ENCODE results near the gene TM7SF2.

The TM7SF2 gene

GRCh38 chr11:65156256-65156655 lies 44.6 kb downstream of the TM7SF2 start:
- H3K36me3 ChIP-seq (ENCODE audit: control insufficient read depth, insufficient read depth, low read length) = no peaks in the 10 kb centered on the region
- H3K4me1 ChIP-seq (ENCODE audit: control insufficient read depth, insufficient read depth, low read length, poor library complexity, severe bottlenecking) = no peaks in the 10 kb centered on the region
- H3K9me3 ChIP-seq (ENCODE audit: control insufficient read depth, low read length) = no peaks in the 10 kb centered on the region

GRCh38 chr11:65156926-65157325 lies 45.3 kb downstream of the TM7SF2 start:
- Histone ChIP-seq H3K36me3 (ENCODE audit: control insufficient read depth, insufficient read depth, low read length) (no peaks in the 10 kb centered on the region), H3K27ac (ENCODE audit: insufficient read depth, low read length, poor library complexity, severe bottlenecking) (no peak overlapping the region), H3K4me1 (ENCODE audit: control insufficient read depth, insufficient read depth, low read length, poor library complexity, severe bottlenecking) (no peaks in the 10 kb centered on the region), H3K27me3 (replicated peaks; ENCODE audit: control insufficient read depth, insufficient read depth, low read length, poor library complexity, severe bottlenecking) (no peaks in the 10 kb centered on the region), H3K4me3 (ENCODE audit: insufficient read depth, low read depth, low read length, poor library complexity, severe bottlenecking) (no peak overlapping the region), H3K9me3 (ENCODE audit: control insufficient read depth, low read length) (no peaks in the 10 kb centered on the region)
- no peak for DNase-seq

More at GRCh38 chr11:65156256-65156655, 44.6 kb downstream of the TM7SF2 start:
- Histone ChIP-seq H3K27me3 (replicated peaks; ENCODE audit: control insufficient read depth, insufficient read depth, low read length, poor library complexity, severe bottlenecking) (no peaks in the 10 kb centered on the region), H3K4me3 (ENCODE audit: insufficient read depth, low read depth, low read length, poor library complexity, severe bottlenecking) (no peak overlapping the region), H3K27ac (ENCODE audit: insufficient read depth, low read length, poor library complexity, severe bottlenecking) (no peak overlapping the region)
- DNase-seq = no peak

- no peaks in the 10 kb centered on the region for H3K27me3 ChIP-seq (replicated peaks; ENCODE audit: control insufficient read depth, insufficient read depth, low read length, poor library complexity, severe bottlenecking)
- no peak for DNase-seq
- H3K4me3 ChIP-seq (ENCODE audit: insufficient read depth, low read depth, low read length, poor library complexity, severe bottlenecking) = no peak overlapping the region
- no peaks in the 10 kb centered on the region for H3K36me3 ChIP-seq (ENCODE audit: control insufficient read depth, insufficient read depth, low read length)
- no peak overlapping the region for H3K27ac ChIP-seq (ENCODE audit: insufficient read depth, low read length, poor library complexity, severe bottlenecking)
- no peaks in the 10 kb centered on the region for H3K4me1 ChIP-seq (ENCODE audit: control insufficient read depth, insufficient read depth, low read length, poor library complexity, severe bottlenecking)
- no peaks in the 10 kb centered on the region for H3K9me3 ChIP-seq (ENCODE audit: control insufficient read depth, low read length)
Observed at GRCh38 chr11:65157336-65157735, 45.7 kb downstream of the TM7SF2 start.

DNA sequence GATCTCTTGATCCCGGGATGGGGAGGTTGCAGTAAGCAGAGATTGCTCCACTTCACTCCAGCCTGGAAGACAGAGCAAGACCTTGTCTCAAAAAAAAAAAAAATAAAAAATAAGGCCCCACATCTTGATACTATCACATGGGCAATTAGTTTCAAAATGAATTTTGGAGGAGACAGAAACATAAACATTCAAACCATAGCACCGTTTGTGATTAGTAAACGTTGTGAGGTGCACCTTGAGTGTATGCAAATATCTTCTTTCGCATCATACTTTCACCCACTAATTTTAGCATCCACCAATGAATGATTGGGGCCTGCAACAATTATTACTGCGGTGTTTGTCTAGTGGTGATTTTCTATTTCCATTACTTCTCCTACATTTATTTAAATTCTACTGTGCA lies 47.3 kb downstream of the TM7SF2 start:
- H3K27me3 ChIP-seq (replicated peaks; ENCODE audit: control insufficient read depth, insufficient read depth, low read length, poor library complexity, severe bottlenecking) = no peaks in the 10 kb centered on the region
- H3K4me3 ChIP-seq (ENCODE audit: insufficient read depth, low read depth, low read length, poor library complexity, severe bottlenecking) = no peak overlapping the region
- H3K9me3 ChIP-seq (ENCODE audit: control insufficient read depth, low read length) = no peaks in the 10 kb centered on the region
- H3K27ac ChIP-seq (ENCODE audit: insufficient read depth, low read length, poor library complexity, severe bottlenecking) = no peak overlapping the region
- no peak for DNase-seq
- no peaks in the 10 kb centered on the region for H3K36me3 ChIP-seq (ENCODE audit: control insufficient read depth, insufficient read depth, low read length)
- no peaks in the 10 kb centered on the region for H3K4me1 ChIP-seq (ENCODE audit: control insufficient read depth, insufficient read depth, low read length, poor library complexity, severe bottlenecking)

GRCh38 chr11:65160643-65161042 lies 49.0 kb downstream of the TM7SF2 start:
- no peaks in the 10 kb centered on the region for H3K9me3 ChIP-seq (ENCODE audit: control insufficient read depth, low read length)
- DNase-seq = no peak

DNA sequence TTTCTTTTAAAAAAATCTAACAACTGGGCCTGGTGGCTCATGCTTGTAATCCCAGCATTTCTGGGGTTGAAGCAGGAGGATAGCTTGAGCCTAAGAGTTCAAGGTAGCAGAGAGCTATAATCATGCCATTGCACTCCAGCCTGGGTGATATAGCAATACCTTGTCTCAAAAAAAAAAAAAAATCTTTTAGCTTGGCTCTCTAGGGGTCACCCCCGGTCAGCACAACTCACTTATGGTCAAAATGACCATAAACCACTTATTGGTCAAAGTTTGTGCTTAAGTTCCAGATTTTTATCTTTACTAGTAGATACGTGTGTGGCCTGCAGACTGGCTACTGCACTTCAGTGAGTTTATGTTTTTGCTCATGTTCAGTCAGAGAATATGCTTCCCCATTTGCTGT lies 52.0 kb downstream of the TM7SF2 start:
- H3K27ac ChIP-seq (ENCODE audit: insufficient read depth, low read length, poor library complexity, severe bottlenecking) = no peak overlapping the region
- no peaks in the 10 kb centered on the region for H3K27me3 ChIP-seq (replicated peaks; ENCODE audit: control insufficient read depth, insufficient read depth, low read length, poor library complexity, severe bottlenecking)
- H3K9me3 ChIP-seq (ENCODE audit: control insufficient read depth, low read length) = no peaks in the 10 kb centered on the region
- H3K36me3 ChIP-seq (ENCODE audit: control insufficient read depth, insufficient read depth, low read length) = no peaks in the 10 kb centered on the region
- H3K4me1 ChIP-seq (ENCODE audit: control insufficient read depth, insufficient read depth, low read length, poor library complexity, severe bottlenecking) = no peaks in the 10 kb centered on the region
- DNase-seq = no peak
- H3K4me3 ChIP-seq (ENCODE audit: insufficient read depth, low read depth, low read length, poor library complexity, severe bottlenecking) = no peak overlapping the region

More at GRCh38 chr11:65160643-65161042, 49.0 kb downstream of the TM7SF2 start:
- Histone ChIP-seq H3K4me3 (ENCODE audit: insufficient read depth, low read depth, low read length, poor library complexity, severe bottlenecking) (no peak overlapping the region), H3K4me1 (ENCODE audit: control insufficient read depth, insufficient read depth, low read length, poor library complexity, severe bottlenecking) (no peaks in the 10 kb centered on the region), H3K27ac (ENCODE audit: insufficient read depth, low read length, poor library complexity, severe bottlenecking) (no peak overlapping the region), H3K36me3 (ENCODE audit: control insufficient read depth, insufficient read depth, low read length) (no peaks in the 10 kb centered on the region), H3K27me3 (replicated peaks; ENCODE audit: control insufficient read depth, insufficient read depth, low read length, poor library complexity, severe bottlenecking) (no peaks in the 10 kb centered on the region)
